ENCODE data around the gene DEFB131A. TPM values are rescaled to one million over a fixed set of nuclear protein-coding genes. Genes with fewer than 3 reads are reported as not detected.
"Not testable (repeated sequence)": the region's sequence is repeated elsewhere in the genome, so short reads cannot be mapped to it uniquely, and the experiment has no call there.

The DEFB131A gene
- total RNA-seq, 1 experiment from 2014 or later, result not detected

DNA sequence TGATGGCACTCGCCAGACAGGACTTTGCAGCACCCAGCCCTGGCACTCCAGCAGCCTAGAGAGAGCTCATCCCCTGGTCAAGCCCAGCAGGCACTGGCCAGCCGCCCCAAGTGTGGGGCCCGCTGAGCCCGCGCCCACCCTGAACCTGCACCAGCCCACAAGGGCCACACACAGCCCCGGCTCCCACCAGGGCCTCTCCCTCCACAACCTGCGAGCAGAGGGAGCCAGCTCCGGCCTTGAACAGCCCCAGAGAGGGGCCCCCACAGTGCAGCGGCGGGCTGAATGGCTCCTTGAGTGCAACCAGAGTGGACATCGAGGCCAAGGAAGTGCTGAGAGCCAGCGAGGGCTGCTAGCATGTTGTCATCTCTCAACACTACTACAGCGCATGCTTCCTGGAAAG lies 34.4 kb upstream of the DEFB131A start:
- no peak for TF ChIP-seq CTCF (conservative IDR thresholded peaks at IDR 0.05)
- Histone ChIP-seq H3K9ac (ENCODE audit: extremely low read depth, insufficient read length, low read length) (no peak overlapping the region), H3K23ac (ENCODE audit: insufficient read length, low read depth, low read length) (no peak overlapping the region), H2AK5ac (ENCODE audit: insufficient read length, low read length) (no peak overlapping the region), H4K8ac (replicated peaks; ENCODE audit: insufficient read length, low read depth, low read length) (no peak overlapping the region), H3T11ph (ENCODE audit: low read length) (no peak overlapping the region), H2BK120ac (ENCODE audit: low read depth, low read length, poor library complexity, severe bottlenecking) (no peak overlapping the region), H4K20me1 (ENCODE audit: control insufficient read depth, insufficient read depth, insufficient read length) (no peaks in the 10 kb centered on the region), H3K4me1 (ENCODE audit: insufficient read depth, low read length) (no peaks in the 10 kb centered on the region), H3K56ac (ENCODE audit: insufficient read length, low read depth, low read length) (no peak overlapping the region), H2BK20ac (ENCODE audit: low read depth, low read length, poor library complexity, severe bottlenecking) (no peak overlapping the region), H2BK5ac (ENCODE audit: insufficient read length, low read length) (no peak overlapping the region), H3K27me3 (ENCODE audit: insufficient read depth, low read length) (no peaks in the 10 kb centered on the region), H3K18ac (ENCODE audit: insufficient read length, low read depth, low read length) (no peak overlapping the region), H3K4me2 (ENCODE audit: insufficient read depth, insufficient read length, low read length) (no peak overlapping the region), H3K9me3 (ENCODE audit: control insufficient read depth, low read depth, low read length) (no peaks in the 10 kb centered on the region), H3K27ac (ENCODE audit: insufficient read length, low read depth, low read length) (no peak overlapping the region), H4K5ac (ENCODE audit: insufficient read length, low read depth, low read length) (no peak overlapping the region), H3K79me1 (ENCODE audit: insufficient read depth, low read depth, low read length, poor library complexity, severe bottlenecking) (no peaks in the 10 kb centered on the region), H3K14ac (ENCODE audit: insufficient read depth, low read length) (no peak overlapping the region), H3K23me2 (ENCODE audit: insufficient read length, low read depth, low read length, poor library complexity, severe bottlenecking) (no peaks in the 10 kb centered on the region), H2BK12ac (ENCODE audit: insufficient read length, low read depth, low read length) (no peak overlapping the region), H4K91ac (ENCODE audit: insufficient read length, low read depth, low read length) (no peak overlapping the region), H2BK15ac (ENCODE audit: low read depth, low read length) (no peak overlapping the region), H3K4ac (ENCODE audit: low read depth, low read length) (no peak overlapping the region), H3K79me2 (ENCODE audit: insufficient read depth, low read length) (no peaks in the 10 kb centered on the region), H2AFZ (ENCODE audit: low read length) (no peak overlapping the region)
- WGBS (ENCODE audit: extremely low coverage, insufficient read length, low lambda C conversion rate), result no CpG with 5 or more reads among the region's 13 CpGs
- DNase-seq, result no peak
- Mint-ChIP-seq H3K4me1 (no peaks in the 10 kb centered on the region), H3K27ac (no peak overlapping the region), H3K27me3 (ENCODE audit: low read depth) (no peaks in the 10 kb centered on the region; the same call in 1 of the 2 replicates), H3K36me3 (ENCODE audit: insufficient read depth in 1 of 3, low read depth in 3 of 3) (peaks cover 0 to 2% (median 0%) of the 10 kb centered on the region in 3 experiments; a peak in 1 of 7 replicates), H3K4me3 (no peak overlapping the region), H3K9me3 (peaks cover 55 to 56% of the 10 kb centered on the region in 2 experiments)

GRCh38 chr4:9421884-9422455 lies 22.2 kb upstream of the DEFB131A start:
- H3K4ac ChIP-seq (ENCODE audit: low read depth, low read length); H3K36me3 Mint-ChIP-seq (ENCODE audit: insufficient read depth in 1 of 3, low read depth in 3 of 3); H3K4me3 Mint-ChIP-seq; H3K79me1 ChIP-seq (ENCODE audit: insufficient read depth, low read depth, low read length, poor library complexity, severe bottlenecking); H4K8ac ChIP-seq (replicated peaks; ENCODE audit: insufficient read length, low read depth, low read length); H3K27me3 Mint-ChIP-seq (ENCODE audit: low read depth); H3K23ac ChIP-seq (ENCODE audit: insufficient read length, low read depth, low read length); H3K23me2 ChIP-seq (ENCODE audit: insufficient read length, low read depth, low read length, poor library complexity, severe bottlenecking); H4K5ac ChIP-seq (ENCODE audit: insufficient read length, low read depth, low read length); H2AK5ac ChIP-seq (ENCODE audit: insufficient read length, low read length); H3K14ac ChIP-seq (ENCODE audit: insufficient read depth, low read length); H3K4me1 ChIP-seq (ENCODE audit: insufficient read depth, low read length); H3K56ac ChIP-seq (ENCODE audit: insufficient read length, low read depth, low read length); H3K4me1 Mint-ChIP-seq; H3K18ac ChIP-seq (ENCODE audit: insufficient read length, low read depth, low read length); H3K4me2 ChIP-seq (ENCODE audit: insufficient read depth, insufficient read length, low read length); H3K9me3 ChIP-seq (ENCODE audit: control insufficient read depth, low read depth, low read length); H4K20me1 ChIP-seq (ENCODE audit: control insufficient read depth, insufficient read depth, insufficient read length); DNase-seq; H3K27ac Mint-ChIP-seq; H3K9ac ChIP-seq (ENCODE audit: extremely low read depth, insufficient read length, low read length); H2BK12ac ChIP-seq (ENCODE audit: insufficient read length, low read depth, low read length); H2AFZ ChIP-seq (ENCODE audit: low read length); H3K79me2 ChIP-seq (ENCODE audit: insufficient read depth, low read length); H2BK20ac ChIP-seq (ENCODE audit: low read depth, low read length, poor library complexity, severe bottlenecking); H3T11ph ChIP-seq (ENCODE audit: low read length); H2BK15ac ChIP-seq (ENCODE audit: low read depth, low read length); H2BK5ac ChIP-seq (ENCODE audit: insufficient read length, low read length); H4K91ac ChIP-seq (ENCODE audit: insufficient read length, low read depth, low read length); H3K27ac ChIP-seq (ENCODE audit: insufficient read length, low read depth, low read length); H3K27me3 ChIP-seq (ENCODE audit: insufficient read depth, low read length); H2BK120ac ChIP-seq (ENCODE audit: low read depth, low read length, poor library complexity, severe bottlenecking): not testable (repeated sequence)
- WGBS (ENCODE audit: extremely low coverage, insufficient read length, low lambda C conversion rate), result no CpG with 5 or more reads among the region's 6 CpGs
- peaks cover 37 to 49% of the 10 kb centered on the region in 2 experiments for H3K9me3 Mint-ChIP-seq
